Superior temporal gyrus (tissue), 1 donor: ENCODE results near the gene POC5.
A peak's percentile ranks its signal among the peaks of the same experiment; 100 is the strongest.
"Not testable (repeated sequence)": the region's sequence is repeated elsewhere in the genome, so short reads cannot be mapped to it uniquely, and the experiment has no call there.

Source experiments
- DNase-seq: peaks from one replicate; pipeline ENCODE4 v3.0.0-alpha.2; 2016; ENCODE audit errors: extremely low spot score

POC5 gene, protein sequence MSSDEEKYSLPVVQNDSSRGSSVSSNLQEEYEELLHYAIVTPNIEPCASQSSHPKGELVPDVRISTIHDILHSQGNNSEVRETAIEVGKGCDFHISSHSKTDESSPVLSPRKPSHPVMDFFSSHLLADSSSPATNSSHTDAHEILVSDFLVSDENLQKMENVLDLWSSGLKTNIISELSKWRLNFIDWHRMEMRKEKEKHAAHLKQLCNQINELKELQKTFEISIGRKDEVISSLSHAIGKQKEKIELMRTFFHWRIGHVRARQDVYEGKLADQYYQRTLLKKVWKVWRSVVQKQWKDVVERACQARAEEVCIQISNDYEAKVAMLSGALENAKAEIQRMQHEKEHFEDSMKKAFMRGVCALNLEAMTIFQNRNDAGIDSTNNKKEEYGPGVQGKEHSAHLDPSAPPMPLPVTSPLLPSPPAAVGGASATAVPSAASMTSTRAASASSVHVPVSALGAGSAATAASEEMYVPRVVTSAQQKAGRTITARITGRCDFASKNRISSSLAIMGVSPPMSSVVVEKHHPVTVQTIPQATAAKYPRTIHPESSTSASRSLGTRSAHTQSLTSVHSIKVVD

DNA sequence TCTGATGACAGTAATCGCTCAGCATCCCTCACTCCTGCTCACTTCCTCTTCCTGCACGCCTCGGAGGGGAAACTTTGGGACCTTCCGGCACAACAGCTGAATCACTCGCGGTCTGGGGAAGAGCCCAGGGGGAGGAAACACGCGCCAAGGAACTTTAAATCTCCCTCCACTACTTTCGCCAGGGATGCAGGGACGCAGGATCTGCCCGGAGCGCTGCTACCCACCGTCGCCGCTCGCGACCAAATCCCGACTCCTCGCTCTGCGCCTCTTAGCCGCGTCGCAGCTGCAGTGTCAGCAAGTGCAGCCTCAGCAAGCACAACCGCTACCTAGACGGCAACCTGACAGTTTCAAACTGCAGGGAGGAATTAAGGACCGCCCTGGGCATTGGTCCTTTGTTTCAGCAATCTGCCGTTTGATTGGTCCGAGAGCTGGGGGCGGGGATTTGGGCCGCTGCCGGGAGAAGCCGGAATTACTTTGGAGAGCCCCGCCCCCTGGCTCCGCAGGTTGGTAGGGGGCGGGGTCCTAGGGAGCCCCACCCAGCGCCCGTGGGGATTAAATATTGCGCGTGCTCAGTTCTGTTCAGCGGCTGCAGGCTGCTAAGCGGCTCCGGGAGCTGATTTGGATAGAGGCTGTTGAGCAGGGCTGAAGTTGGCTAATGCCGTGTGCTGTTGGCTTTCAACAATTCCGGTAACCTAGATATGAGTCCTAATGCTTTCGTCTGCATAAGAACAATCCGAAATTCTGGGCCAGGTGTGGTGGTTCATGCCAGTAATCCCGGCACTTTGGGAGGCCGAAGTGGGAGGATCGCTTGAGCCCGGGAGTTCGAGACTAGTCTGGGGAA, at the start of gene POC5:
POC5 (minus strand) TSS at position 356 of the 841 bp plus-strand sequence. CDS start 4,500 bp downstream, outside the sequence.
- peak; percentile 97 for DNase-seq

DNA sequence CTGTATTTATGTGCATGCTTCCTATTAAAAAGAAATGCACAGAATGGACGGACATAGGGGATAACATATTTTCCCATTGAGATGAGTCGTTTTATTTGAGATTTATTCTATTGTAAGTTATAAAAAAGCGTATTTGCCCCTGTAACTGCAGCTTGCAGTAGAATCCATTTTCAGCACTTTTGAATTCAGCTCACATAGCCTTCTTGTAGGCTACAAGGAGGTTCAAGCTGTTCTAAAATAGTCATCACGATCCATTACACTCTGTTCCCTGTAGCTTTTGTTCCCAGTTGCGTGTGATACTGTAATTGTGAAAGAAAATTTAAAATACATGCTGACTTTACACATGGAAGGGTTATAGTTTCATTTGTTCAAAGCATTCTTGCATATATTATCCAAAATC, 40.9 kb upstream of the POC5 start:
- DNase-seq = peak; percentile 58

DNA sequence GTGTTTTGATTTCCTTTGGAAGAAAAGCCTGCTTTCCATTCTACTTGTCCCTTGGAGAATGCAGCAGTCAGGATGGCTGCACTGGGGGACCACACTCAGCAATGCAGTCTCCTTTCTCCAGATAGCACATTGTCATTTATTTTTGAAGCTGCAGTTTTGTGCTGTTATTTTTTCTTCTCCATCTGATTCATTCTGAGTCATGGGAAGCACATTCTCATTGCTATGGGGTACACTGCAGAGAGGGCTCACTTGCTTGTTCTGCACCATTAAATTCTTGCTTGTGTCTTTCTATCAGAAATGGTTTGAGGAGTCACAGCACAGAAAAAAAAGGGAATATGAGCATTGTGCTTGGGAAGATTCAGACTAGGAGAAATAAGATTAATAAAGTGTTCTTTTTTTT, 39.7 kb upstream of the POC5 start:
- DNase-seq = peak; percentile 28

DNA sequence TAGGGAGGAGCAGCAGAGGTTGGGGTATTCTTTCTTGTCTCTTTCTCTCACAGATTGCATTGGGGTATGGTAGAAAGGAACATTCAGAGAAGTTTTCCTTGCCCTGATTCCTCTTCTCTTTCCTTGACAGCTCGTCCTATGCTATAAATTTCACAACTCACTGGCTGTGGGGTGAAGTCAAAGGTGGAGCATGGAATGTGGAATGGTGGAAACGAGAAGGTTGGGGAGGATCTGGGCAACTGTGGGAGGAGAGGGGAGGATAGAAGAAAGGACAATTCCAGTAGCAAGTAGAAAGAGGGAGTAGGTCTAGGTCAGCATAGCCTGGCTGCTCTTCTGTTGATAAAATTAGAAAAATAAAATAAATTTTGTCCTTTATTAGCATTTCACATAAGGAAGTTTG, 39.0 kb upstream of the POC5 start:
- DNase-seq = no peak

DNA sequence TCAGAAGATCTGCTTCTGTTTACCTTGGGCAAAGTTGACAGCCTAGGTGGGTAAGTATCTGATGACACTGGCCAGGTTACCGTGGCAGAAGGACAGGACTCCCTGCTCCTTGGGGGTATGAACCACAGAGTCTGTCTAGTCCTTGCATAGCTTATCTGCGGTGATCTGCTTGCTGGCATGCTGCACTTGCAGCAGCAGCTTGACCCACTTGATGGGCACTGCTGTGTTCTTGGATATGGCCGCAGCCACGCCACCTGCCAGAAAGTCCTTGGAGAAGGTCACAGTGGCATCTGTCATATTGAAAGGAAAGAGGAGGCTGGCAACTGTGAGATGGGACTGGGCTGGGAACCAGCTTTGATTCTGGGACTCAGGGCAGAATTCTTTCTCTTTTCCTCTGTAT, 35.9 kb upstream of the POC5 start:
- DNase-seq = no peak

DNA sequence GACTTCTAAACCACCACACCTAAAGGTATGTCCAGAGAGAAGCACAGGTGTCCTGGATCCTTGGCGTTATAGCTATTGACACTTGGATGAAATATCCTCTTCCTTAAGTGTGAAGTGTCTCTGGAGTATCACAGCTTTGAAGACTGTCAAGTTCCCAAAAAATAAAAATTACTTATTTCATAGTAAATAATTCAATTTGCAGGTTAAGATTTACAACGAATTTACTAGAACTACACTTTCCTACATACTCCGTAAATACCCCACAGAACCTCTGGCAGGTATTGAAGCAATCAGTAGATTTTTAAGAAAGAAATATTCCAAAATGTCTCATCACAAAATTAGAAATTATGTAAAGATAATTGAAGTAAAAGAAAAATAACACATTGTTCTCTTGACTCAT, 27.1 kb upstream of the POC5 start:
- no peak for DNase-seq

DNA sequence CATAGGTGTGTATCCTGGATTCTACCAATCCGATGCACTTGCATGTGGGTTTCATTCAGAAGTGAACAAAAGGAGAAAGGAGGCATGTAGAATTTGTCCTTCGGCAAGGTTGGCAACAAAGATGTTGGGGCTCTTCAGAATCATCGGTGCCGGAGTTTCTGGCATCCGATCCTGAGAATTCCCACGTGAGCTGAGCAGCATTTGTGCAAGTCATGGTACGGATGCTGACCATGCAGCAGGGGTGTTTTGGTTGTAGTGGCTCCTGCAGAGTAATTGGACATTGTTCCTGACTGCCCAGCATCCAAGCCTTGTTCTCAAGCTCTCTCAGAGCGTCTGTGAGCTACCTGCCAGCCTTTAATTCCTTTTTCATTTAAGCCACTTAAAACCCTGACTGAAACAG, 19.0 kb upstream of the POC5 start:
- no peak for DNase-seq

DNA sequence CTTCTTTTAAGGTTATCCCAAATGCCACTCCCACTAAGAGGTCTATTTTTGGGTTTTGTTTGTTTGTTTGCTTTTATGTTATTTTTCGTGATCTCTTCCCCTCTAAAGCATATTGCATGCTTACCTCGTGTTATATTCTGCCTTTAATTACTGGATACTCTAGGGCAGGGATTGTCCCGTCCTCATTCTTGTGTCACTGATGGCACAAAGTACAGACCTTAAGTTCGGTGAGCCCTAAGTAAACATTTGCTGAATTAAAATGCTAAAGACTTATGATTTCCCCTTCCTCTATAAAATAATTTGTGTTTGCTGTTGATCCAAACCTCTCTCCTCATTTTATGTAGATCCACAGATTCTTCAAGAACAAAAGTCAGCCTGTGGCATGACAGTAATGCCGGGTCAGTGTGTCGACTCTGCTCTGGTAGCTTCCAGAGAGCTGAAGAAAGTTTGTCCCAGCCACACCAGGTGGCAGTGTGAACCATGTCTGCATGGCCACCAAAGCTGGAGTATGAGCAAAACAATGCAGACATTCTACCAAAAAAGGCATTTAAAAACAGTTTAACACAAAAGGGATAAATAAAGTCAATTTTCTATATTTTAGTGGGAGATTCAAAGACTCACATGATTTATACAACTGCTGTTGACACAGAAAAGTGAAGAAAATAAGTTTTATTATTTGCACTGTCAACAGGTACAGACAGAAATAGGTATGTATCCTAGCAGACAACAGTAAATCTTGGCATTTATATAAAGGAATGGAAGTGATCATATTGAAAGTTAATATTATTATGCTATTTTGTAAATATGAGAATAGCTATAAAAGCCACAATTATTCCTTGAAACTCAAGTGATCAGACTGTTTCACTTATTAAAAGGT, 17.9 kb upstream of the POC5 start:
- DNase-seq = peak; percentile 82

DNA sequence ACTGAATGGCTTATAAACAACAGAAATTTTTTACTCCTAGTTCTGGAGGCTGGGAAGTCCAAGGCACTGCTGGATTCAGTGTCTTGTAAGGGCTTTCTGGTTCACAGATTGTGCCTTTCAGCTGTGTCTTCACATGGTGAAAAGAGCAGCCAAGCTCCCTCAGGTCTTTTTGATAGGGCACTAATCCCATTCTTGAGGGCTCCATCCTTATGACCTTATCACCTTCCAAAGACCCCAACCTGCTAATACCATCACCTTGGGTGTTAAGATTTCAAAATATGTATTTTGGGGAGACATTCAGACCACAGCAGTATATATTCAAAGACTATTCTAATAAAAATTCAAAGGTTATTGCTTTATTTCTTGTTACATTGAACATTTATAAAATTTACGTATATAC, 16.5 kb upstream of the POC5 start:
- no peak for DNase-seq

DNA sequence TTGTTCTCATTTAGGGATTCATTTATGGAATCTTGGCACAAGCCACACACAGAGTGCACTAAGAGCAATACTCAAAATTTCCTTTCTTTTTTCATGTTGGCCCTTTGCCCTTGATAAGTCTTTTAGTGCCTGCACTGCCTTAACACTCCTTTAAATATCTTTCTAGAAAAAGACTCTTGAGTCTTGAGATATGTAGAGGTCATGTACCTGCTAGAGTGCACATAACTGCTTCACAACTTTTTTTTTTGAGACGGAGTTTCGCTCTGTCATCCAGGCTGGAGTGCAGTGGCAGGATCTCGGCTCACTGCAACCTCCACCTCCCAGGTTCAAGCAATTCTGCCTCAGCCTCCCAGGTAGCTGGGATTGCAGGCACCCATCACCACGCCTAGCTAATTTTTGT, 14.3 kb upstream of the POC5 start:
- DNase-seq = not testable (repeated sequence)

DNA sequence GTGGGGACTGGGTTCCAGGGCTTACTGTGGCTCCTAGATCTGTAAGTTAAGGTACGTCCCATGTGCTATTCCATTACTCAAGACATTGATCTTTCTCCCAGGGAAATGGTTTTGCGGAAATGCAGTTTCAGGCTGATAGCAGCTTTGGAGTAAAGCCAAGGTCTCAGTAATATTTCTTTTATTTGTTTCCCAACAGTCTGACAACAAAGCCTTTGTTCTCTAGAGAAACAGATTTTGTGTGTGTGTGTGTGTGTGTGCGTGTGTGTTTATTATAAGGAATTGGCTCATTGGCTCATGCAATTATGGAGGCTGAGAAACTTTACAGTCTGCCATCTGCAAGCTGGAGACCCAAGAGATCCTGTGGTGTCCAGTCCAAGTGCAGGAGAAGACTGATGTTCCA, 12.1 kb upstream of the POC5 start:
- DNase-seq = peak; percentile 53

DNA sequence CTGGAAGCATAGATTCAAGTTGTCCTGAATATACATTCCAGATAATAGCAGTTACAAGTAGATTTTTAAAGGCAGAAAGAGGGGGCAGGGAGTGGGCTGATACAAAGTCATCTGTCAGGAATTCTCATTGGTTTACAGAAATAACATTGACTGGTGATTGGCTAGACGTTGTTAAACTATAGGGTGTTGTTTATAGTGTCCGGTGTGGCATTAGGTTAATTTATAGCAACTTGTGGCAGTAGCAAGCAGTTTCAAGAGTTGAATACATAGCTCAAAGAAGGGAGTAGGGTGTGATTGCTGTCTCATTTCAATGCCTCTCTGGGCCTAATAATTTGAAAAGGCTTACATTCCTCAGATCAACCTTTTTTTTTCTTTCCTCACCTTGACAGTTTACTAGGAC, 10.7 kb upstream of the POC5 start:
- DNase-seq = no peak

DNA sequence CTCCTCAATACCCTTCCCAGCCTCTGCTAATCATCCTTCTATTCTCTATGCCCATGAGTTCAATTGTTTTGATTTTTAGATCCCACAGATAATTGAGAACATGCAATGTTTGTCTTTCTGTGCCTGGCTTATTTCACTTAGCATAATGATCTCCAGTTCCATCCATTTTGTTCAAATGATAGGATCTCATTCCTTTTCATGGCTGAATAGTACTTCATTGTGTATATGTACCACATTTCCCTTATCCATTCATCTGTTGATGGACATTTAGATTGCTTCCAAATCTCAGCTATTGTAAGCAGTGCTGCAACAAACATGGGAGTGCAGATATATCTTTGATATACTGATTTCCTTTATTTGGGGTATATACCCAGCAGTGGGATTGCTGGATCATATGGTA, 9.0 kb upstream of the POC5 start:
- DNase-seq = not testable (repeated sequence)

DNA sequence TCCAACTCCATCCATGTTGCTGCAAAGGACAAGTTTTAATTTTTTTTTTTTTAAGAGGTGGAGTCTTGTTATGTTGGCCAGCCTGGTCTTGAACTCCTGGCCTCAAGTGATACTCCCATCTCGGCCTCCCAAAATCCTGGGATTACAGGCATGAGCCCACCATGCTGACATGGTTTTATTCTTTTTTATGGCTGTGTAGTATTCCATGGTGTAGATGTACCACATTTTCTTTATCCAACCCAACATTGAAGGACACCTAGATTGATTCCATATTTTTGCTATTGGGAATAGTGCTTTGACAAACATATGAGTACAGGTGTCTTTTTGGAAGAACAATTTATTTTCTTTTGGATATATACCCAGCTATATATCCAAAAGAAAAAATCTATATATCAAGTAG, 6.1 kb upstream of the POC5 start:
- DNase-seq = no peak

DNA sequence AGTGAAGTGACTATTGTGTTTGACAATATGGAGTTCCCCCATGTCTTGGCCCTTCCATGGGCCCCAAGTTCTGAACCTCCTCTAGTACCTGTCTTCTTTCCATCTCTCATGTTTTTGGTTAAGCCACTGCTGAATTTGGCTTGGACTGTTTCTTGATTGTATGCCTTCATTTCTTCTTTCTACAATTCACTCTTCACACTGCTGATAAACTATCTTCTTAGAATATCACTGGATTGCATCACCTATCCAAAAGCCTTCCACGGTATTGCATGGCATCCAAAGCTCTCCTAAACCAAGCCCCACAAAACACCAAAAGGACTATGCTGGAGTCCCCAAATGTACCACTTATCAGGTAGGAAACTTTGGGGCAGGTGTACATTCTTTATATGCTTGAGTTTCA, 4.3 kb upstream of the POC5 start:
- DNase-seq = no peak

DNA sequence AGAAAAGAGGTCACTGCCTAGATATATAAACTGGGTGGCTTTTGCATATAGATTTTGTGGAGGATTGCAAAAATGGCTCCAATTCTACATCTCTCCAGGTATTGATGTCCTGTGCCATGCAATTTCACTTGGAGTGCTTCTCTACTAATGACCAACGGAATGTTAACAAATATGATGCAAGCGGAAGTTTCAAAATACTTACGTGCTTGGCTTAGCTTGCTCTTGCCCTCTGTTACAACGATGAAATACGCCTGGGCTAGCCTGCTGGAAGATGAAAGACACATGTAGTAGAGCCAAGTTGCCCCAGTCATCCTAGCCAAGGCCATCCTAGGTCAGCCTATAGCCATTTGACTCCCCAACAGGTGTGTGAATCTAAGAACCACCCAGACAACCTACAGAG, 3.6 kb upstream of the POC5 start:
- DNase-seq = no peak

DNA sequence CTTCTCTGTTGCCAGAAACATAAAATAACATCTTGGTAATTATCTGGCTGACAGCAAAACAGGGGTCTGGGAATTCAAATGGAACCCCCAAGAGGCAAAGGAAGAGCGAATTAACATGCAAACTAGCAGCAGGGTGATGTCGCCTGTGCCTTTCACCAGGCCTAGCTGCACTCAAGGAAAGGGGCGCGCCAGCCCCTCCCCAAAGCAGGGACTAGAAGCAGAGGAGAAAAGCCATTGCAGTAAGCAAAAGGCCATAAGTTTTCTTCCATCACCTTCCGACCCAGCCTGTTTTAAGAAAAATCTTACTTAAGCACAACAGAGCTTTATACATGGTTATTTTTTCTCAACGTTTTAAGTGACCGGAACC, 539 bp downstream of the POC5 start:
- no peak for DNase-seq

DNA sequence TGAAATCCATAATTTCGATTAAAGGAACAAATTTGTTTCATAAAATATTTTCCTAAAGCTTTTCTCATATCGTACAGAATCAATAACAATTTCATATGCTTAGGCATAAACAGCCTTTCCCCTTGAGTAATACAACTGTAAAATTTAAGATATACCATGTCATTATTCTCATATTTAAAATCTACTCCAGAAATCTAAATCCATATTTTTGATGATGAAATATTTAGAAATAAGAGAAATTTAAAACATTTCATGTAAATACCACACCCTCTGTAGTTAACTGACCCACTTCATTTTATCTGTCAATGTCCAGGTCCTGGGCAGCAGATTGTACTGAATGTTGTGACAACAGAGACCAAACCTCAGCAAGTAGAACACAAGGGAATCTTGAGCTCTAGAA, 5.1 kb downstream of the POC5 start:
- DNase-seq = no peak

DNA sequence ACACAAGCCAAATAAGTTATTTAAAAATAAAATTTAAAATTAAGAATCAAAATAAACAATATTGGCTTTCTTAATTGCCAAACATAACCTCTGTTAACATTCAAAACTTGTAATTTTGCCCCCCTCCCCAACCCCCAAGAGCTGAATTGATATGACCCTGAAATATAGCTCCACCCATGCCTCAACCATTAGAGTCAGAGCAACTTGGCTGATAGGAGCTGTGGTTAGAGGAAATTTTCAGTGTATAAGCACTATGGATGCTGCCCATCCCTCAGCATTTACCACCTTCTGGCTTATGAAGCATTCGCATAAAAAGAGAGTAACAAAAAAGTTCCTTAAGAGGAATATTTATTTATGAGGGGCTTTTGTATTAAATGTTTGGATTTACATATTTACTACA, 6.1 kb downstream of the POC5 start:
- no peak for DNase-seq

DNA sequence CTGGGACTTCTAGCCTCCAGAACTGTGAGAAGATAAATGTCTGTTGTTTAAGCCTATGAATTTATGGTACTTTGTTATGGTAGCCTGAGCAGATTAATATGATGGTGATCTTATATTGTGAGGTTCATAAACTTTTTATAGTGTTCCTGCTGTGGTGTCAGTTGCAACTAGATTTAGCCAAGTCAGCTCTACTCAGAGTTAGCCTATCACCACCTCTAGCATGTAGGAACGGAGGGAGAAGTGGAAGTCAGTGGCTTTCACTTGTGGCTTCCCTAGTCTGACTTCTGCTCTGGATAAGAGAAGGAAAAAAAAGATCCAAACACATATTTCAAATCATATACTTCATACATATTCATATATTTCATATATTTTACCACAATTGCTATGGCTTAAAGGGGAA, 6.6 kb downstream of the POC5 start:
- no peak for DNase-seq

DNA sequence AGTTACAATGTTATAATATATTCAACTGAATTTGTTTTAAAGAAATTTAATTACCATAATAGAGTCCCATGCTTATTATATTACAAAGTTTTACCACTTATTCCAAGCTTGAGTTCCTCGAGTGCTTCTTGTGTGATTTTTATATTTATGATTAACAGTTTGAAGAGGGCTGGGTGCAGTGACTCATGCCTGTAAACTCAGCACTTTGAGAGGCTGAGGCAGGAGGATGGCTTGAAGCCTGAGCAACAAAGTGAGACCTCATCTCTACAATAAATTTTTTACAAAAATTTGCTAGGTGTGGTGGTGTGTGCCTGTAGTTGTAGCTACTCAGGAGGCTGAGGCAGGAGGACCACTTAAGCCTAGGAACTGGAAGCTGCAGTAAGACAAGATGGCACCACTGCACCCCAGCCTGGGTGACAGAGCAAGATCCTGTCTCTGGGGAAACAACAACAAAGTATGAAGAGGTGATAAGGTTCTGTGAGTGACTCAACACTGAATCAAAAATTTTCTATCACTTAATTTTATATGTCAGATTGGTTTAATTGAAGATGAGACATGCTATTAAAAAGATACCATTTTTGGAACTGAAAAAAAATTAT, 9.2 kb downstream of the POC5 start:
- DNase-seq = no peak
